Body of pancreas (tissue), 4 donors: ENCODE results near the gene XRCC5.

Source experiments
- CTCF ChIP-seq, 7 experiments: fragments of 450-650 bp in 4 of 7; fragments of 200-600 bp in 3 of 7; sonication (generic) in 3 of 7; IDR thresholded peaks; one replicate each; pipeline ENCODE4 v1.5.1; 2016 to 2019; ENCODE audit warnings: antibody characterized with exemption in 7 of 7
- POLR2A ChIP-seq, 3 donors: fragments of 450-650 bp; IDR thresholded peaks; one replicate each; pipeline ENCODE4 v1.6.1; 2016; ENCODE audit warnings: antibody characterized with exemption in 3 of 3, mild to moderate bottlenecking in 2 of 3

GRCh38 chr2:216107760-216108159 is 1.4 kb upstream of the XRCC5 start:
- TF ChIP-seq CTCF (IDR thresholded peaks at IDR 0.05) (no peak), POLR2A (IDR thresholded peaks at IDR 0.05) (no peak)
